ENCODE data around the gene APBA2.

- TF ChIP-seq CTCF (IDR thresholded peaks at IDR 0.05): no peak
- no peak for TF ChIP-seq POLR2A (IDR thresholded peaks at IDR 0.05)
- no peak for TF ChIP-seq POLR2AphosphoS5 (IDR thresholded peaks at IDR 0.05)
- TF ChIP-seq EP300 (IDR thresholded peaks at IDR 0.05; ENCODE audit: low read depth): no peak
Measured at GRCh38 chr15:29046281-29046810, 160.6 kb downstream of the APBA2 start.

All from transverse colon (tissue), 4 donors.